OCI-LY3 (cell line): ENCODE results near the gene S100A16.

Experiments used
- EZH2phosphoT487 ChIP-seq: fragments of 200-600 bp; shearing (Covaris generic); IDR thresholded peaks from 2 replicates; pipeline ENCODE4 v1.6.1; 2018; ENCODE audit warnings: antibody characterized with exemption, mixed run types, low read depth
- TF ChIP-seq, protein P1 (sequence below): fragments of 200-600, 300-600 bp; sonication (generic); IDR thresholded peaks from 2 replicates; pipeline ENCODE4 v1.5.1; 2014; ENCODE audit warnings: antibody characterized with exemption, low read length, low read depth

DNA sequence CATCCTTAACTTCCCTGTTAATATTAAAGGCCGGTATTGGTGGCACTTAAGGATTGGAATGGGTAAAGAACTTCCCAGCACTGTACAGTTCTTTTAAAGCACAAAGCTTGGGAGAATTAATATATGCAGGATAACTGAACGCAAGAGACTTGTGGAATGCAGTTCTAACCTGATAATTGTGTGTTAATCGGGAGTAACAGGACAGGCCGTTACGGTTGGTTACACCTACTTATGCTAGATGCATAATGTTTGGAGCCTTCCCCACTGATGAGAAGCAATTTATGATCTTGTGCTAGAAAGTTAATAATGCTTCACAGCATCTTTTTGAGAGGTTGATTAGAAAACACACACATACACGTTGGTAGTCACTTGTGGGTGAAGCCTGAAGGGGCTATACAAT is 27.9 kb upstream of the S100A16 start:
- TF ChIP-seq, protein P1, sequence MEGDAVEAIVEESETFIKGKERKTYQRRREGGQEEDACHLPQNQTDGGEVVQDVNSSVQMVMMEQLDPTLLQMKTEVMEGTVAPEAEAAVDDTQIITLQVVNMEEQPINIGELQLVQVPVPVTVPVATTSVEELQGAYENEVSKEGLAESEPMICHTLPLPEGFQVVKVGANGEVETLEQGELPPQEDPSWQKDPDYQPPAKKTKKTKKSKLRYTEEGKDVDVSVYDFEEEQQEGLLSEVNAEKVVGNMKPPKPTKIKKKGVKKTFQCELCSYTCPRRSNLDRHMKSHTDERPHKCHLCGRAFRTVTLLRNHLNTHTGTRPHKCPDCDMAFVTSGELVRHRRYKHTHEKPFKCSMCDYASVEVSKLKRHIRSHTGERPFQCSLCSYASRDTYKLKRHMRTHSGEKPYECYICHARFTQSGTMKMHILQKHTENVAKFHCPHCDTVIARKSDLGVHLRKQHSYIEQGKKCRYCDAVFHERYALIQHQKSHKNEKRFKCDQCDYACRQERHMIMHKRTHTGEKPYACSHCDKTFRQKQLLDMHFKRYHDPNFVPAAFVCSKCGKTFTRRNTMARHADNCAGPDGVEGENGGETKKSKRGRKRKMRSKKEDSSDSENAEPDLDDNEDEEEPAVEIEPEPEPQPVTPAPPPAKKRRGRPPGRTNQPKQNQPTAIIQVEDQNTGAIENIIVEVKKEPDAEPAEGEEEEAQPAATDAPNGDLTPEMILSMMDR, result no peak
- TF ChIP-seq EZH2phosphoT487, result no peak
